ENCODE measurements around the gene KDELR3. TPM values are rescaled to one million over a fixed set of nuclear protein-coding genes. Genes with fewer than 3 reads are reported as not detected.
A peak's percentile ranks its signal among the peaks of the same experiment; 100 is the strongest.

Gene KDELR3
- total RNA-seq, 2 experiments from 2014 or later = not detected

DNA sequence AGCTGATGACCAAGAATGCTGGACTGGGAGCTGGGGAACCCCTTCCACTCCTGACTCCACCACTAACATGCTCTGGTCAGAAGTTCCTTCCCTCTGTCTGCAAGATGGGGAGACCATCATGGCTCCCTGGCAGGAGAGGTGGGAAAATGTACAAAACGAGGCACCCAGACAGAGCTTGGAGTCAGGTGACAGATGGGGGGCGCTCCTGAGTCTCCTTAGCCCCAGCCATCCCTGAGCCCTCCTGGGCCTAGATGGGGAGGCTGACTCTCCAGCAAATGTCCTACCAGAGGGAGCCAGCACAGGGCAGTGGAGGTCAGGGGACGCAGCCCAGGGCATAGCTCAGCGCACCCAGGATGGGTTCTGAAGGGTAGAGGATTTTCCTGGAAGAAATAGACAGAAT, 32.9 kb upstream of the KDELR3 start:
- no TSS peak for BruUV-seq (replicated peaks)
- no peak for DNase-seq (ENCODE audit: low spot score)
- no peaks in the 10 kb centered on the region for H3K4me1 ChIP-seq (ENCODE audit: insufficient read depth, low read length, poor library complexity, severe bottlenecking)
- H3K4me3 ChIP-seq (ENCODE audit: low read depth, low read length, poor library complexity, severe bottlenecking) = no peak overlapping the region
- H3K36me3 ChIP-seq (ENCODE audit: insufficient read depth, low read length) = no peaks in the 10 kb centered on the region
- no peak overlapping the region for H3K27ac ChIP-seq (ENCODE audit: low read depth, low read length, poor library complexity, severe bottlenecking)
- H3K9me3 ChIP-seq (ENCODE audit: low read length) = no peaks in the 10 kb centered on the region
- no peak overlapping the region for H3K4me2 ChIP-seq (ENCODE audit: low read length)
- no peaks in the 10 kb centered on the region for H4K20me1 ChIP-seq (ENCODE audit: insufficient read depth, low read length)
- ChIA-PET POLR2A (interaction anchor here (0.6 kb wide), 1 partner anchor 137 kb away, joined by 3 read pairs; no protein-coding TSS in a partner anchor), CTCF (ENCODE audit: unreplicated experiment) (interaction anchor here (0.5 kb wide), 1 partner anchor 8 kb away, joined by 7 read pairs; no protein-coding TSS in a partner anchor)
- no peaks in the 10 kb centered on the region for H3K79me2 ChIP-seq (ENCODE audit: insufficient read depth, low read depth, low read length)
- H3K9me2 ChIP-seq (ENCODE audit: insufficient read depth, low read length) = no peaks in the 10 kb centered on the region
- intact Hi-C loops (cut with micrococcal nuclease; ENCODE audit: unreplicated experiment) = no loop called here
- no peak overlapping the region for H2AFZ ChIP-seq (ENCODE audit: low read length)
- TF ChIP-seq EZH2phosphoT487 (IDR thresholded peaks at IDR 0.05; ENCODE audit: borderline replicate concordance, low read depth, low read length) = no peak
- TF ChIP-seq, protein P1, sequence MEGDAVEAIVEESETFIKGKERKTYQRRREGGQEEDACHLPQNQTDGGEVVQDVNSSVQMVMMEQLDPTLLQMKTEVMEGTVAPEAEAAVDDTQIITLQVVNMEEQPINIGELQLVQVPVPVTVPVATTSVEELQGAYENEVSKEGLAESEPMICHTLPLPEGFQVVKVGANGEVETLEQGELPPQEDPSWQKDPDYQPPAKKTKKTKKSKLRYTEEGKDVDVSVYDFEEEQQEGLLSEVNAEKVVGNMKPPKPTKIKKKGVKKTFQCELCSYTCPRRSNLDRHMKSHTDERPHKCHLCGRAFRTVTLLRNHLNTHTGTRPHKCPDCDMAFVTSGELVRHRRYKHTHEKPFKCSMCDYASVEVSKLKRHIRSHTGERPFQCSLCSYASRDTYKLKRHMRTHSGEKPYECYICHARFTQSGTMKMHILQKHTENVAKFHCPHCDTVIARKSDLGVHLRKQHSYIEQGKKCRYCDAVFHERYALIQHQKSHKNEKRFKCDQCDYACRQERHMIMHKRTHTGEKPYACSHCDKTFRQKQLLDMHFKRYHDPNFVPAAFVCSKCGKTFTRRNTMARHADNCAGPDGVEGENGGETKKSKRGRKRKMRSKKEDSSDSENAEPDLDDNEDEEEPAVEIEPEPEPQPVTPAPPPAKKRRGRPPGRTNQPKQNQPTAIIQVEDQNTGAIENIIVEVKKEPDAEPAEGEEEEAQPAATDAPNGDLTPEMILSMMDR (conservative IDR thresholded peaks at IDR 0.05; ENCODE audit: low read length) = peak; percentile 46; the same call in 1 of the 2 replicates

DNA sequence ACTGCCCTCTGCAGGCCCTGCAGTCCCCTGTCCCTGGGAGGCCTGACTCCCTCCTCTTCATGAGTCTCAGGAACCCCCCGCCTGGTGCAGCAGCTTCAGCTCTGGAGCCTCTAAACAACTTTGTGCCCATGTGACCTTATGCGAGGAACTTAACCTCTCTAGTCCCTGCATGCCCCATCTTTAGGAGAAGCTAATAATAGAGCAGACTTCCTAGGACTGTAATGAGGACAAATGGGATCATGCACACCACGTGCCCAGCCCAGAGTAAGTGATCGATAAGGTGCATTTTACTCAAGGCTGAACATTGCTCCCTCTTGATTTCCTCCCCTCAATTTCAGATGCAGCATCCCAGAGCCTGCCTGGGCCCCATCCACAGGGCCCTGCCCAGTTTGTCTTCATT, 31.9 kb upstream of the KDELR3 start:
- no peak overlapping the region for H3K4me2 ChIP-seq (ENCODE audit: low read length)
- H3K9me2 ChIP-seq (ENCODE audit: insufficient read depth, low read length) = no peaks in the 10 kb centered on the region
- no peak overlapping the region for H3K27ac ChIP-seq (ENCODE audit: low read depth, low read length, poor library complexity, severe bottlenecking)
- no peak overlapping the region for H2AFZ ChIP-seq (ENCODE audit: low read length)
- no TSS peak for BruUV-seq (replicated peaks)
- no peaks in the 10 kb centered on the region for H3K9me3 ChIP-seq (ENCODE audit: low read length)
- ChIA-PET POLR2A (interaction anchor here (0.5 kb wide), 1 partner anchor 106 kb away, joined by 3 read pairs; no protein-coding TSS in a partner anchor), CTCF (ENCODE audit: unreplicated experiment) (interaction anchor here (0.6 kb wide), 1 partner anchor 136 kb away, joined by 3 read pairs; no protein-coding TSS in a partner anchor)
- H3K79me2 ChIP-seq (ENCODE audit: insufficient read depth, low read depth, low read length) = no peaks in the 10 kb centered on the region
- no peaks in the 10 kb centered on the region for H3K36me3 ChIP-seq (ENCODE audit: insufficient read depth, low read length)
- no peak overlapping the region for H3K4me3 ChIP-seq (ENCODE audit: low read depth, low read length, poor library complexity, severe bottlenecking)
- H4K20me1 ChIP-seq (ENCODE audit: insufficient read depth, low read length) = no peaks in the 10 kb centered on the region
- no peak for DNase-seq (ENCODE audit: low spot score)
- TF ChIP-seq EZH2phosphoT487 (IDR thresholded peaks at IDR 0.05; ENCODE audit: borderline replicate concordance, low read depth, low read length) = no peak
- TF ChIP-seq, protein P1 (conservative IDR thresholded peaks at IDR 0.05; ENCODE audit: low read length) = no peak
- intact Hi-C loops (cut with micrococcal nuclease; ENCODE audit: unreplicated experiment) = no loop called here
- no peaks in the 10 kb centered on the region for H3K4me1 ChIP-seq (ENCODE audit: insufficient read depth, low read length, poor library complexity, severe bottlenecking)

DNA sequence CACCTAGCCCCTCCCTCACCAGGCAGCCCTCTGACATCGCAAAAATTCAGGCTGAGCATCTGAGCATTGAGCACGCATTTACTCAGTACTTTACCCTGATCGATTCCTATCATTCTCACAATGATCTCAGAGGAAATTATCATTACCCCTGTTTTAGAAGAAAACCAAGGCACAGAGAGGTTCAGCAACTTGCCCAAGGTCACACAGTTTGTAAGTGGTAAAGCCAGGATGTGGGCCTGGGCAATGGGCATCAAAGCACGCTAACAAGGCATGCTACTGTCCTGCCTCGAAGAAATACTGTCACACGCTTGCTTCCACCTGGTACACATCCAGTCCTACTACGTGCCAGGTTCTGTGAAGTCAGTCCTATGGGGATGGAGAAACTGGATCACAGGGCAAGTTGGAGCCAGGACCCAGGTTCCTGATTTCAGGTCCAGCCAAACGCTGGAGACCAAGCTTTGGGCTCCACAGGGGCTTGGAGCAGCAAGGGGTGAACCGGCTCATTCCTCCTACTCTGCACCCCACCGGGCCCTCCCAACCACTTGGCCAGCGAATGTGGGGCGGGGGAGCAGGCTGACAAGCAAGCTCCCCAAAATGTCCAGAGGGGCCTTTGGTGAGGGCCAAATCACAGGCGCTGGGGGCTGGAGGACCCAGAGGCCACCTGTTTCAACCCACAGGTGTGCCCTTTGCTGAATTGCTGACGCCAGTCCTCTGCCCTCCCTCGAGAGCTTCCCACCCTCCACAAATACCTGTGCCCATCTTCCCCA, 31.1 kb upstream of the KDELR3 start:
- no TSS peak for BruUV-seq (replicated peaks)

More for the DNA sequence above, 31.1 kb upstream of the KDELR3 start:
- ChIA-PET POLR2A (interaction anchor here (0.5 kb wide), 1 partner anchor 105 kb away, joined by 3 read pairs; no protein-coding TSS in a partner anchor), CTCF (ENCODE audit: unreplicated experiment) (interaction anchor here (0.6 kb wide), 1 partner anchor 135 kb away, joined by 3 read pairs; no protein-coding TSS in a partner anchor)
- Histone ChIP-seq H3K9me2 (ENCODE audit: insufficient read depth, low read length) (no peaks in the 10 kb centered on the region), H3K4me3 (ENCODE audit: low read depth, low read length, poor library complexity, severe bottlenecking) (no peak overlapping the region), H3K79me2 (ENCODE audit: insufficient read depth, low read depth, low read length) (no peaks in the 10 kb centered on the region), H3K4me2 (ENCODE audit: low read length) (no peak overlapping the region), H3K4me1 (ENCODE audit: insufficient read depth, low read length, poor library complexity, severe bottlenecking) (no peaks in the 10 kb centered on the region), H3K36me3 (ENCODE audit: insufficient read depth, low read length) (no peaks in the 10 kb centered on the region), H4K20me1 (ENCODE audit: insufficient read depth, low read length) (no peaks in the 10 kb centered on the region), H3K9me3 (ENCODE audit: low read length) (no peaks in the 10 kb centered on the region), H2AFZ (ENCODE audit: low read length) (no peak overlapping the region), H3K27ac (ENCODE audit: low read depth, low read length, poor library complexity, severe bottlenecking) (no peak overlapping the region)
- intact Hi-C loops (cut with micrococcal nuclease; ENCODE audit: unreplicated experiment) = no loop called here
- TF ChIP-seq EZH2phosphoT487 (IDR thresholded peaks at IDR 0.05; ENCODE audit: borderline replicate concordance, low read depth, low read length) = no peak
- TF ChIP-seq, protein P1 (conservative IDR thresholded peaks at IDR 0.05; ENCODE audit: low read length) = no peak
- no peak for DNase-seq (ENCODE audit: low spot score)

Data from OCI-LY7 (cell line).